HG02678 (cell line): ENCODE results near the gene COL8A2.

Experiments used
- ATAC-seq: cut with Tn5 transposase; IDR thresholded peaks from one replicate; pipeline ENCODE4 v1.9.1; 2021; ENCODE audit warnings: mild to moderate bottlenecking, moderate library complexity; ENCODE audit not compliant: unreplicated experiment

Gene COL8A2

GRCh38 chr1:36157973-36158826, 33.2 kb upstream of the COL8A2 start:
- no peak for ATAC-seq

- no peak for ATAC-seq
Observed at GRCh38 chr1:36157115-36157903, 32.3 kb upstream of the COL8A2 start.

GRCh38 chr1:36156329-36157114, 31.5 kb upstream of the COL8A2 start:
- ATAC-seq, result no peak

GRCh38 chr1:36155408-36156328, 30.6 kb upstream of the COL8A2 start, which contains the start of gene MAP7D1:
MAP7D1 (plus strand) TSS chr1:36156160; CDS start chr1:36156418, 258 bp downstream.
- peak; percentile 64 for ATAC-seq

GRCh38 chr1:36154765-36155407, 29.9 kb upstream of the COL8A2 start:
- no peak for ATAC-seq

GRCh38 chr1:36154335-36154734, 29.3 kb upstream of the COL8A2 start:
- no peak for ATAC-seq

GRCh38 chr1:36153476-36153875, 28.5 kb upstream of the COL8A2 start:
- no peak for ATAC-seq

GRCh38 chr1:36151845-36152203, 26.8 kb upstream of the COL8A2 start:
- no peak for ATAC-seq

- ATAC-seq, result no peak
Observed at GRCh38 chr1:36151134-36151844, 26.3 kb upstream of the COL8A2 start.

- ATAC-seq, result peak; percentile 44
Observed at GRCh38 chr1:36150296-36151133, 25.5 kb upstream of the COL8A2 start.

GRCh38 chr1:36149973-36150295, 24.9 kb upstream of the COL8A2 start:
- no peak for ATAC-seq

GRCh38 chr1:36149237-36149972, 24.4 kb upstream of the COL8A2 start, which contains the start of gene TRAPPC3:
TRAPPC3 (minus strand) TSS chr1:36149486; CDS start chr1:36149378, 108 bp downstream.
- ATAC-seq, result peak; percentile 91

GRCh38 chr1:36148821-36149236, 23.8 kb upstream of the COL8A2 start:
- ATAC-seq, result no peak

GRCh38 chr1:36144413-36144812, 19.4 kb upstream of the COL8A2 start:
- ATAC-seq, result no peak

- ATAC-seq, result no peak
Observed at GRCh38 chr1:36143424-36143823, 18.4 kb upstream of the COL8A2 start.

GRCh38 chr1:36142121-36142520, 17.1 kb upstream of the COL8A2 start:
- ATAC-seq, result no peak

- ATAC-seq, result no peak
Observed at GRCh38 chr1:36139521-36139920, 14.5 kb upstream of the COL8A2 start.
